ENCODE measurements around the gene TICAM2.

The TICAM2 gene

GRCh38 chr5:115627295-115627865 lies 25.1 kb upstream of the TICAM2 start:
- peaks cover 3% of the 10 kb centered on the region for H3K36me3 ChIP-seq (replicated peaks)
- no peaks in the 10 kb centered on the region for H3K27me3 ChIP-seq (replicated peaks)
- in situ Hi-C loops (cut with HindIII; ENCODE audit: low pct_ligation_motif_present, low sequenced_read_pairs): no loop called here
- no peak for TF ChIP-seq CTCF (IDR thresholded peaks at IDR 0.05; ENCODE audit: low read depth, low read length, missing control alignments)
- H3K27ac ChIP-seq: no peak overlapping the region
- H3K4me3 ChIP-seq (ENCODE audit: low read depth, low read length): no peak overlapping the region
- DNase-seq: peak; percentile 28

- no peak for TF ChIP-seq CTCF (IDR thresholded peaks at IDR 0.05; ENCODE audit: low read depth, low read length, missing control alignments)
- in situ Hi-C loops (cut with HindIII; ENCODE audit: low pct_ligation_motif_present, low sequenced_read_pairs): no loop called here
These were observed 24.2 kb upstream of the TICAM2 start for GRCh38 chr5:115626445-115626823.

GRCh38 chr5:115625579-115626444 lies 23.5 kb upstream of the TICAM2 start, which contains the start of gene TMED7:
Gene TMED7 (minus strand): TSS chr5:115626036. CDS start chr5:115625792, 244 bp downstream.
- H3K27ac ChIP-seq: peak within 1 kb of the TSS; percentile 95
- H3K4me3 ChIP-seq (ENCODE audit: low read depth, low read length): peak within 1 kb of the TSS; percentile 90
- in situ Hi-C loops (cut with HindIII; ENCODE audit: low pct_ligation_motif_present, low sequenced_read_pairs): no loop called here
- H3K36me3 ChIP-seq (replicated peaks): peaks cover 3% of the 10 kb centered on the region
- TF ChIP-seq CTCF (IDR thresholded peaks at IDR 0.05; ENCODE audit: low read depth, low read length, missing control alignments): no peak
- no peaks in the 10 kb centered on the region for H3K27me3 ChIP-seq (replicated peaks)
- DNase-seq: peak; percentile 98

More at GRCh38 chr5:115626445-115626823, 24.2 kb upstream of the TICAM2 start:
- DNase-seq: peak; percentile 49
- H3K27ac ChIP-seq: peak overlapping the region; percentile 95
- no peaks in the 10 kb centered on the region for H3K27me3 ChIP-seq (replicated peaks)
- peak overlapping the region; percentile 90 for H3K4me3 ChIP-seq (ENCODE audit: low read depth, low read length)
- peaks cover 3% of the 10 kb centered on the region for H3K36me3 ChIP-seq (replicated peaks)

- H3K27ac ChIP-seq: peak overlapping the region; percentile 95
- H3K36me3 ChIP-seq (replicated peaks): peaks cover 5% of the 10 kb centered on the region
- no peaks in the 10 kb centered on the region for H3K27me3 ChIP-seq (replicated peaks)
- DNase-seq: no peak
- H3K4me3 ChIP-seq (ENCODE audit: low read depth, low read length): peak overlapping the region; percentile 90
- in situ Hi-C loops (cut with HindIII; ENCODE audit: low pct_ligation_motif_present, low sequenced_read_pairs): no loop called here
- no peak for TF ChIP-seq CTCF (IDR thresholded peaks at IDR 0.05; ENCODE audit: low read depth, low read length, missing control alignments)
These were observed 22.7 kb upstream of the TICAM2 start for GRCh38 chr5:115624994-115625393.

GRCh38 chr5:115623658-115624057 lies 21.4 kb upstream of the TICAM2 start:
- H3K27ac ChIP-seq: no peak overlapping the region

More at GRCh38 chr5:115623658-115624057, 21.4 kb upstream of the TICAM2 start:
- Histone ChIP-seq H3K4me3 (ENCODE audit: low read depth, low read length) (peak overlapping the region; percentile 90), H3K36me3 (replicated peaks) (peaks cover 12% of the 10 kb centered on the region), H3K27me3 (replicated peaks) (no peaks in the 10 kb centered on the region)
- DNase-seq: no peak
- no peak for TF ChIP-seq CTCF (IDR thresholded peaks at IDR 0.05; ENCODE audit: low read depth, low read length, missing control alignments)
- in situ Hi-C loops (cut with HindIII; ENCODE audit: low pct_ligation_motif_present, low sequenced_read_pairs): no loop called here
